T47D (cell line): Measurements from ENCODE around the gene FMN2.

Source experiments
- DNase-seq, 2 experiments: peaks; one replicate each; pipeline versions ENCODE4 v3.0.0 to v3.0.0-alpha.2; 2011 to 2012; ENCODE audit warnings: low read depth in 1 of 2, low spot score in 1 of 2
- JUND ChIP-seq: IDR thresholded peaks from 2 replicates; pipeline ENCODE4 v1.6.1; 2012; ENCODE audit warnings: low read depth
- in situ Hi-C: cut with HindIII; loops from 2 replicates; pipeline ENCODE4 v1.10.0; 2016; ENCODE audit warnings: low sequenced_read_pairs, low pct_unique_long_range_greater_than_20kb

Gene FMN2

GRCh38 chr1:240126821-240127220 is 35.1 kb downstream of the FMN2 start:
- no peak for DNase-seq
- no peak for TF ChIP-seq JUND
- in situ Hi-C loops = no loop called here

DNA sequence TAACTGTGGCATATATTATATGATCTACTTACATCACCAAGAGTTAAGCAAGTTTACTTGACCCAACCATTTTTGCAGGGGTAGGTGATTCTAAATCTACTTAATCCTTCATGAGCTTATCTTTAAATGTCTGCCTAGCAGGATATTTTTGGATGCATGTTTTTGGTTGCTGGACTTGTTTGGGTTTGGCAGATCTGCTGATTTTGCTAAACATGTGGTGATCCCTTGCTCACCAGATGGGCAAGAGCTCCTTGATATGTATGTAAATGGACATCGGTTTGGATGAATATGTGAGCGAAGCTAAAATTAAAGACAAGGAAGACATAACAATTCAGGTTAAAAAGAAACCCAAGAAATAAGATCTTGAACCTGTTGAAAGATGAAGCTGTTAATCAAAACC is 36.7 kb downstream of the FMN2 start:
- in situ Hi-C loops = no loop called here
- no peak for DNase-seq
- no peak for TF ChIP-seq JUND

DNA sequence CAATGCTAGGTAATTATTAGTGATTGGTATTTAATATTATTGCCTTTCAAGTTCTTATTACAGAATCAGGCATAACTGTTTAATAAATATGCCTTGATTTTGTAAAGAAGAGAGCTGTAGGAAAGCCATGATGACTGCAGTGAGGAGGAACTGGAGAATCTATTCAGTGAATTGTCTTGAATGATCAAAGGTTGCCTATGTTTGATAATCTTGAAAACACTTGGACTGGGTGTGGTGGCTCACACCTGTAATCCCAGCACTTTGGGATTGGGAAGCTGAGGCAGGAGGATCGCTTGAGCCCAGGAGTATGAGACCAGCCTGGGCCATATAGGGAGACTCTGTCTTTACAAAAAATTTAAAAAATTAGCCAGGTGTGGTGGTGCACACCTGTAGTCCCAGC is 42.4 kb downstream of the FMN2 start:
- DNase-seq = no peak
- in situ Hi-C loops = no loop called here
- TF ChIP-seq JUND = no peak

DNA sequence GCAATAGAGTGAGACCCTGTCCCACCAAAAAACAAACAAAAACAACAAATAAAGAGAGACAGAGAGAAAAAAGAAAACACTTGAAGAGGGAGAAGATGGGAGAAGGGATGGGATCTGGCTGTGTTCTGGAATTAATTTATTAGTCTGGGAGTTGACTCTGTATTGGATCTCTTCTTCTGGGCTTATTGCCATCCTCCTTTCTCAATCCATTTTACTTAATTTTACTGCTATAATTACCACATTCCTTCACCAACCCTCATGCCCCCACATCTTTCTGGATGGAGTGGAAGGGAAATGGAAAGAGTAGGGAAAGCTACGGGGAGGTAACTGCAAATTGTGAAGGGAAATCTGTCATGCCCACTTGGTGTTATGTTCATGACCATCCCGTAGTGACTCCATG is 42.9 kb downstream of the FMN2 start:
- no peak for DNase-seq
- in situ Hi-C loops = no loop called here
- TF ChIP-seq JUND = no peak

- in situ Hi-C loops = no loop called here
- DNase-seq = no peak
- TF ChIP-seq JUND = no peak
These were observed 44.7 kb downstream of the FMN2 start for GRCh38 chr1:240136402-240136801.

GRCh38 chr1:240138867-240139266 is 47.2 kb downstream of the FMN2 start:
- in situ Hi-C loops = no loop called here
- no peak for DNase-seq
- no peak for TF ChIP-seq JUND

DNA sequence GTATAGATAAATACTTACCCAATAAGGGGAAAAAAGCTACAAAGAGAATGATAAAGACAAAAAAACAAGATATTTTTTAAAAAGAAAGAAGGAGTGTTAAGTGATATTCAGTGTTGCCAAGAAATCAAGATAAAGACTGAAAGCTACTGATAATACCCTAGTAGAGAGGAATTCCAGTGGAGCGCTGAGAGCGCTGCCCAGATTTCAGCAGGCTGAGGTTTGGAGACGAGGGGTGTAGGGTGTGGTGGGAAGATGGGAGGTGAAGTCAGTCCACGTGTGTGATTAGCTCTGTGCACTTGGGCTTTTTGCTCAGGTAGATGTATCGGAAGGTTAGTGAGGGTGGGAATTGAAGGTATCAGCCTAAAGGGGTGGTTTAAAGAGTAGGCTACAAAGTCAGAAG is 47.8 kb downstream of the FMN2 start:
- in situ Hi-C loops = no loop called here
- no peak for TF ChIP-seq JUND
- DNase-seq = no peak

- in situ Hi-C loops = no loop called here
- no peak for TF ChIP-seq JUND
- DNase-seq = no peak
These were observed 53.4 kb downstream of the FMN2 start for GRCh38 chr1:240145120-240145519.

DNA sequence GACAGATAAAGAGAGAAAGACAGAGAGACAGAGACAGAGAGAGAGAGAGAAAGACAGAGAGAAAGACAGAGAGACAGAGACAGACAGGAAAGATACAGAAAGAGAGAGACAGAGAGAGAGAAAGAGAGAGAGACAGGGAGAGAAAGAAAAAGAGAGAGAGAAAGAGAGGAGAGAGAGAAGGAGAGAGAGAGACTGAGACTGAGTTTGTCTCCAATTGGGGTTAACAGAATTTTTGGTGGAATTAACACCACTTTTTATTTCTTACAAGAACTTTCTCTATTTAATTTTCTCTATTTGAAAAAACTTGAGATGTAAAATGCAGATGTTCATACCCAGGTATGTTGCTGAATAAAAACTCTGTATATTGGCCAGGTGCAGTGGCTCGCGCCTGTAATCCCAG is 56.6 kb downstream of the FMN2 start:
- no peak for TF ChIP-seq JUND
- no peak for DNase-seq
- in situ Hi-C loops = no loop called here

GRCh38 chr1:240149484-240150094 is 57.9 kb downstream of the FMN2 start:
- in situ Hi-C loops = no loop called here
- no peak for TF ChIP-seq JUND
- DNase-seq = peak; percentile 30 to 72

DNA sequence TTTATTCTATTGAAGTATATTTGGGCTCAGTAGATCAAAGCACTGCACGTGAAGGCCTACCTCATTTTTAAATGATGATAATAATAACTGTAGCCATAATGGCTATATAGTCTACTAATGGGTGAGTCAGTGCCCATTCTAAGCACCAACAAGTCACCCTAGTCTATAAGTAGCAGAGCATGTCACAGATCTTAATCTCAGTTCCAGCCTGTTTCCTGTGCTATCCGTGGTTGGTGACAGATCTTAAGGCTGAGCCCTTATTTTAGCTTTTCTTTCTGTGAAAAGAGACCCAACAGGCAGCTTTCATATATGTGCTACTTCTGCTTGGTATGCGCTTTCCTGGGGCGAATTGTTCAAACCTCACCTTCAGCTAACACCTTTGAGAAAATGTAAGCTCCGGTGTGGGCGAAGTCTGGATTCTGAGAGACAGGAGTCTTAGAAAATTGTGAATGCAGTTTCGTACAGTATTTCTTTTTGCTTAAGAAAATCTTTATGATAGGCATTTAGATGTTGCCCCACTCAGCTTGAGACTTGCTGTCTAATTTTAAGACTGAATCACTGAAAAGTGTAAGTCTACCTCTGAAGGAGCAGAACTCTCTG is 59.6 kb downstream of the FMN2 start:
- DNase-seq = peak in 1 of 2 experiments; percentile 12
- no peak for TF ChIP-seq JUND
- in situ Hi-C loops = no loop called here

- in situ Hi-C loops = no loop called here
- no peak for DNase-seq
- no peak for TF ChIP-seq JUND
These were observed 61.1 kb downstream of the FMN2 start for GRCh38 chr1:240152611-240153297.

DNA sequence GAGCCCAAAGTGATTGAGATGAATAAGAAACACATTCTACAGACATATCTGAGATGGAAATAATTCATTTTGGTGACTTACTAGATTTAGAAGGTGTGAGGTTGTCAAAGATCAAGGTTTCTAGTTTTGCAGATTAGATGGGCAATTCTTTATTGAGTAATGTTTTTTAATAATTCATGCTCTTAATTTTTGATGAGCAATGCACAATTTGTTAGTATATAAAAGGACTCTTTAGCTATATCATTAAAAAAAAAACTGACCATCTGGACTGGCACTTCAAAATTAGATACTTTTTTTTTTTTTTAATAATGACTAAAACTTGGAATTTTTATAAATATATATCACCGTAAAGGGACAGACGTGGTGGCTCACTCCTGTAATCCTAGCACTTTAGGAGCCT is 63.9 kb downstream of the FMN2 start:
- no peak for TF ChIP-seq JUND
- DNase-seq = no peak
- in situ Hi-C loops = no loop called here
